Skin epidermis (tissue), 12 donors: Measurements from ENCODE around the gene CYLD.

Source experiments
- H3K27ac ChIP-seq, 21 experiments: fragments of 200-600 bp; sonication (generic) in 11 of 21; one replicate each; pipeline ENCODE4 v1.5.0; 2020; ENCODE audit warnings: mild to moderate bottlenecking in 3 of 21, inconsistent platforms in 2 of 21, moderate library complexity in 2 of 21
- H3K4me3 ChIP-seq, 7 experiments: fragments of 200-600 bp; sonication (generic) in 2 of 7; one replicate each; pipeline ENCODE4 v1.5.0; 2020; ENCODE audit warnings: inconsistent platforms in 2 of 7, mild to moderate bottlenecking in 2 of 7, moderate library complexity in 1 of 7

CYLD gene

GRCh38 chr16:50765861-50766260 lies 24.0 kb downstream of the CYLD start:
- Histone ChIP-seq H3K27ac (no peak overlapping the region), H3K4me3 (no peak overlapping the region)

DNA sequence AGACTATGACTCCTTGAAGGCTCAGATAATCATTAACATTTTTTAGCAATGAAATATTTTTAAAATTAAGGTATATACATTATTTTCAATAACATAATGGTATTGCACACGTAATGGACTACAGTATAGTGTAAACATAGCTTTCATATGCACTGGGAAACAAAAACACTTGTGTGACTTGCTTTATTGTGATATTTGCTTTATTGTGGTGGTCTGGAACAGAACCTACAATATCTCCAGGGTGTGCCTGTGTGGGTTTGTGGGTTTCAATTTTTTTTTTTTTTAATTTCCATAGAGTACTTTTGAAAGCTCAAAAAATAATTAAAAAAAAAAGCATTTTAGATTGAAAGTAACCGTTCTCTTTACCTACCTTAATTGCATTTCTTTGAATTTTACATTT lies 25.3 kb downstream of the CYLD start:
- Histone ChIP-seq H3K4me3 (no peak overlapping the region), H3K27ac (no peak overlapping the region)

DNA sequence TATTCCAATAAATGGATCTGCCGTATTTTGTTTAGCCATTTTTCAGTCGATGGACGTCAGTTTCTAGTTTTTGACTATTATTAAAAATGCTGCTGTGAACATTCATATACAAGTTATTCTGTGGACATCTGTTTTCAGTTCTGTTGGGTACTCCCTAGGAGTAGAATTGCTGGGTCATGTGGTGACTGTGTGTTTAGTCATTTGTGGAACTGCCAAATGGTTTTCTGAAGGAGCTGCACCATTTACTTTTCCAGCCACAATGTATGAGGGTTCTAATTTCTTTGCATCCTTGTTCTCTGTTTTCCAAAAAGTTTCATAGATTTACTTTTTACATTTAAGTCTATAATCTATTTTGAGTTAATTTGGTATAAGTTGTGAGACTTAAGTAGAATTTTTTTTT lies 29.5 kb downstream of the CYLD start:
- Histone ChIP-seq H3K27ac (no peak overlapping the region), H3K4me3 (no peak overlapping the region)

GRCh38 chr16:50774405-50774804 lies 32.5 kb downstream of the CYLD start:
- no peak overlapping the region for H3K27ac ChIP-seq
- H3K4me3 ChIP-seq, result no peak overlapping the region

GRCh38 chr16:50774960-50775359 lies 33.1 kb downstream of the CYLD start:
- Histone ChIP-seq H3K4me3 (no peak overlapping the region), H3K27ac (no peak overlapping the region)

DNA sequence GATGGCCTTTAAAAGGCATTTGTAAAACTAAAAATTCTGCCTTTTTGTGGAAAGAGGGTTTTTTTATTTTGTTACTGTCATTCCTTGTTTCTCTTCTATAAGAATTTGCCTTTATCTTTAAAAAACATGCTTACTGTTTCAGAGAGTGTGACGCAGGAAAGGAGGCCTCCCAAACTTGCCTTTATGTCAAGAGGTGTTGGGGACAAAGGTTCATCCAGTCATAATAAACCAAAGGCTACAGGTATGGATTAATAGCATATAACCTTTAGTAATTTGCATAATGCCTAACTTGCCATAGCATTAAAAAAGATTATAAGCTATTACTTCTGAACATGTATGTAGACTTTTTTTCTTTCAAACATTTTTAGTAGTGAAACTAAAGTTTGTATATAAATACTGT lies 34.2 kb downstream of the CYLD start:
- Histone ChIP-seq H3K4me3 (no peak overlapping the region), H3K27ac (no peak overlapping the region)

- Histone ChIP-seq H3K27ac (no peak overlapping the region), H3K4me3 (no peak overlapping the region)
Measured at GRCh38 chr16:50778284-50779163, 36.6 kb downstream of the CYLD start.

GRCh38 chr16:50781043-50781442 lies 39.2 kb downstream of the CYLD start:
- H3K4me3 ChIP-seq, result no peak overlapping the region
- peak overlapping the region in 1 of 21 experiments; percentile 29 for H3K27ac ChIP-seq

- H3K4me3 ChIP-seq, result no peak overlapping the region
- H3K27ac ChIP-seq, result no peak overlapping the region
Measured at GRCh38 chr16:50781518-50781917, 39.6 kb downstream of the CYLD start.

DNA sequence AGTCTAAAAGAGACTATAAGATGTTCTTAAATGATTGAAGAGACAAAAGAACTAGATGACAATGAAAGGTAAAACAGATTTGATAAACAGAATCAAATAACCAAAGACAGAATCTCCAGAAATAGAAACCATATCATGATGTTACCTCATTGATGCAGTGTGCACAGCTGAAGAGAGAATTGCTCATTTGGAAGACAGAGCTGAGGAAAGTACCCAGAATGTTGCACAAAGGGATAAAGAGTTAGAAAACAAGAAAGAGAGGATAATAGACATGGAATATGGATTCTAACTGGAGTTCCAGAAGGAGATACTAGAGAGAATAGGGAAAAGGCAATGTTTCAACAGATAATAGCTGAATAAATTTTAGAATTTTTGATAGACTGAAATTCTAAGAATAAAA lies 47.9 kb downstream of the CYLD start:
- Histone ChIP-seq H3K4me3 (no peak overlapping the region), H3K27ac (no peak overlapping the region)

- Histone ChIP-seq H3K4me3 (no peak overlapping the region), H3K27ac (no peak overlapping the region)
Measured at GRCh38 chr16:50791522-50791921, 49.6 kb downstream of the CYLD start.

- Histone ChIP-seq H3K4me3 (no peak overlapping the region), H3K27ac (no peak overlapping the region)
Measured at GRCh38 chr16:50796829-50797228, 54.9 kb downstream of the CYLD start.

- no peak overlapping the region for H3K27ac ChIP-seq
- H3K4me3 ChIP-seq, result no peak overlapping the region
Measured at GRCh38 chr16:50797456-50797855, 55.6 kb downstream of the CYLD start.

DNA sequence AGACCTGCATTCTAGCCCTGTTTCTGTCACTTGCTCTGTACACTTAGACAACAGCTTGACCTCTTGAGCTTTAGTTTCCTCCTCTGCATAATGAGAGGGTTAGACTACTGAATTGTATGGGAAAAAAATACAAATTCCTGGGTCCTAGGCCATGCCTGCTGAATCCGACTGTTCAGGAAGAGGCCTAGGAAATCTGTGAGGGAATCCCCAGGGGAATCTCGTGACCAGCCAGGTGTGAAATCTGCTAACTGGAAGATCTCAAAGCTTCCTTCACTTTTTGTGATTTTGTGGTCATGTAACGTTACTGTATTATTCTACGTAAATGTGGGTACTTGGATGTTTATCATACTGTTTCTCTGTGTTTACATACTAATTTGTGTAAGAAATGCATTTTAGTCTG lies 58.2 kb downstream of the CYLD start:
- Histone ChIP-seq H3K27ac (no peak overlapping the region), H3K4me3 (no peak overlapping the region)

DNA sequence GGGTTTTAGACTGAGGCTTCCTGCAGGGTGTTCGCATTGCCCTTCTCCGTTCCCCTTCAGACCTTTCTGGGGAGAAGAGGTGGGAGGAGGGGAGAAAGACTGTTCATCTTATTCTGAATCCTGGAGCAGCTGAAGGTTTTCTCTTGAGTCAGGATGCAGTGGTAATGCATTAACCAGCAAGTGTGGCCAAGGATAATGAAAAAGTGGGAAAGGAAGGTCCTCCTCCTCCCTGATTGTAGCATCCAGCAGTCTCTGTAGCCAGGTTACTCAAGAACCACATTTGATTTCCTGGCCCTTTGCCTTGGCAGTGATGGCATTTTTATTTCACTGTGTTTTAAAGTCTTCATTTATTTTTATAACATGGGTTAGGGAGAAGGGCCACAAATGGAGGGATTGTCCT lies 59.1 kb downstream of the CYLD start:
- H3K4me3 ChIP-seq, result no peak overlapping the region
- H3K27ac ChIP-seq, result no peak overlapping the region

- Histone ChIP-seq H3K27ac (no peak overlapping the region), H3K4me3 (no peak overlapping the region)
Measured at GRCh38 chr16:50802000-50802399, 60.1 kb downstream of the CYLD start.

- no peak overlapping the region for H3K4me3 ChIP-seq
- no peak overlapping the region for H3K27ac ChIP-seq
Measured at GRCh38 chr16:50802961-50803360, 61.1 kb downstream of the CYLD start.

- Histone ChIP-seq H3K27ac (no peak overlapping the region), H3K4me3 (no peak overlapping the region)
Measured at GRCh38 chr16:50804290-50804907, 62.5 kb downstream of the CYLD start.

GRCh38 chr16:50806099-50807062 lies 64.5 kb downstream of the CYLD start:
- H3K4me3 ChIP-seq, result peak overlapping the region in 3 of 7 experiments; percentile 1 to 31 (median 19)
- H3K27ac ChIP-seq, result peak overlapping the region in 4 of 21 experiments; percentile 12 to 63 (median 35)

- no peak overlapping the region for H3K27ac ChIP-seq
Measured at GRCh38 chr16:50808929-50809538, 67.1 kb downstream of the CYLD start.

More at GRCh38 chr16:50808929-50809538, 67.1 kb downstream of the CYLD start:
- no peak overlapping the region for H3K4me3 ChIP-seq
